GM23338 (cell line): ENCODE measurements around the gene KCNJ6. TPM values are rescaled to one million over a fixed set of nuclear protein-coding genes. Genes with fewer than 3 reads are reported as not detected.

ENCODE experiments used
- ATAC-seq: fragments of 200-7000 bp; cut with Tn5 transposase; 3 replicates; pipeline ENCODE4 v1.9.1; 2020
- DNase-seq: peaks from one replicate; pipeline ENCODE4 v3.0.0-alpha.2; 2015; ENCODE audit warnings: low spot score
- H2AFZ ChIP-seq: fragments of 200-600 bp; sonication (generic); 2 replicates; pipeline ENCODE4 v1.8.0; 2016; ENCODE audit warnings: antibody characterized with exemption, mild to moderate bottlenecking, moderate library complexity
- H3F3A ChIP-seq: fragments of 200-600 bp; sonication (generic); replicated peaks from 2 replicates; pipeline ENCODE4 v1.8.0; 2017; ENCODE audit warnings: antibody characterized with exemption, mixed run types, low read depth
- H3K27ac ChIP-seq: fragments of 200-600 bp; sonication (generic); 2 replicates; pipeline ENCODE4 v1.6.1; 2016; ENCODE audit warnings: low read depth
- H3K27me3 ChIP-seq: fragments of 200-600 bp; sonication (generic); 2 replicates; pipeline ENCODE4 v1.8.0; 2016; ENCODE audit warnings: mild to moderate bottlenecking, mixed run types, moderate library complexity; ENCODE audit not compliant: insufficient read depth
- H3K36me3 ChIP-seq: fragments of 200-600 bp; sonication (generic); 2 replicates; pipeline ENCODE4 v1.8.0; 2016; ENCODE audit warnings: mild to moderate bottlenecking; ENCODE audit not compliant: insufficient read depth
- H3K4me1 ChIP-seq: fragments of 200-600 bp; sonication (generic); 2 replicates; pipeline ENCODE4 v1.8.0; 2016; ENCODE audit warnings: mild to moderate bottlenecking, moderate library complexity; ENCODE audit not compliant: insufficient read depth
- H3K4me2 ChIP-seq: fragments of 200-600 bp; sonication (generic); 2 replicates; pipeline ENCODE4 v1.7.1; 2017; ENCODE audit warnings: mixed run types
- H3K4me3 ChIP-seq: fragments of 200-600 bp; sonication (generic); 2 replicates; pipeline ENCODE4 v1.6.1; 2016; ENCODE audit warnings: mixed run types
- H3K79me2 ChIP-seq: fragments of 200-600 bp; sonication (generic); replicated peaks from 2 replicates; pipeline ENCODE4 v1.8.0; 2017; ENCODE audit warnings: mild to moderate bottlenecking; ENCODE audit not compliant: insufficient read depth
- H3K9me2 ChIP-seq: fragments of 200-600 bp; sonication (generic); 2 replicates; pipeline ENCODE4 v1.8.0; 2017; ENCODE audit not compliant: insufficient read depth
- H4K20me1 ChIP-seq: fragments of 200-600 bp; sonication (generic); replicated peaks from 2 replicates; pipeline ENCODE4 v1.8.0; 2017; ENCODE audit warnings: mild to moderate bottlenecking; ENCODE audit not compliant: insufficient read depth
- H3K27ac Mint-ChIP-seq: 2 replicates; pipeline ENCODE4 v1.8.0; 2020; ENCODE audit warnings: inconsistent platforms, mild to moderate bottlenecking, moderate library complexity, mixed read lengths
- H3K27me3 Mint-ChIP-seq: 3 replicates; pipeline ENCODE4 v1.8.0; 2022; ENCODE audit warnings: low read depth, mild to moderate bottlenecking, moderate library complexity, mixed read lengths, inconsistent platforms; ENCODE audit not compliant: insufficient read depth, poor library complexity
- H3K36me3 Mint-ChIP-seq: 3 replicates; pipeline ENCODE4 v1.8.0; 2021; ENCODE audit warnings: low read depth, mild to moderate bottlenecking, inconsistent platforms, moderate library complexity, mixed read lengths
- H3K4me1 Mint-ChIP-seq: 3 replicates; pipeline ENCODE4 v1.8.0; 2020; ENCODE audit warnings: mild to moderate bottlenecking, inconsistent platforms, mixed read lengths
- H3K4me3 Mint-ChIP-seq: 3 replicates; pipeline ENCODE4 v1.8.0; 2021; ENCODE audit warnings: moderate library complexity, mild to moderate bottlenecking, inconsistent platforms, mixed read lengths
- H3K9me3 Mint-ChIP-seq: 3 replicates; pipeline ENCODE4 v1.8.0; 2020; ENCODE audit warnings: moderate library complexity, mild to moderate bottlenecking, inconsistent platforms, mixed read lengths
- CTCF ChIP-seq, 2 experiments: fragments of 200-600 bp in 1 of 2; sonication (generic) in 1 of 2; conservative IDR thresholded peaks; 2 replicates each; pipeline versions ENCODE4 v1.5.1 to v1.6.1; 2016 to 2017; ENCODE audit warnings: antibody characterized with exemption in 2 of 2, low read depth in 2 of 2, mild to moderate bottlenecking in 2 of 2, moderate library complexity in 1 of 2
- ETS1 ChIP-seq: IDR thresholded peaks from 2 replicates; pipeline ENCODE4 v1.6.1; 2016; ENCODE audit warnings: antibody characterized with exemption
- EZH2 ChIP-seq: fragments of 200-600 bp; sonication (generic); IDR thresholded peaks from one replicate; pipeline ENCODE4 v1.8.0; 2017; ENCODE audit warnings: antibody characterized with exemption, mild to moderate bottlenecking, low read depth; ENCODE audit not compliant: unreplicated experiment
- JUNB ChIP-seq: IDR thresholded peaks from one replicate; pipeline ENCODE4 v1.6.1; 2016; ENCODE audit warnings: antibody characterized with exemption; ENCODE audit not compliant: unreplicated experiment
- NANOG ChIP-seq: IDR thresholded peaks from 2 replicates; pipeline ENCODE4 v1.6.1; 2016; ENCODE audit warnings: antibody characterized with exemption, borderline replicate concordance
- STAT1 ChIP-seq: IDR thresholded peaks from one replicate; pipeline ENCODE4 v1.6.1; 2016; ENCODE audit warnings: antibody characterized with exemption; ENCODE audit not compliant: unreplicated experiment
- ZNF331 ChIP-seq: fragments of 250-450 bp; sonication (Bioruptor Pico); IDR thresholded peaks from 2 replicates; pipeline ENCODE4 v1.5.0; 2020; ENCODE audit warnings: low read depth, mild to moderate bottlenecking, moderate library complexity
- polyA plus RNA-seq: library from polyadenylated mRNA; unstranded; fragments of >200 nt; fragmentation: Nextera tagmentation; extraction: Ambion mirVana; gene quantifications from 2 replicates; pipeline ENCODE4 v1.2.1, GENCODE V29; 2016
- total RNA-seq: library from RNA; depleted of rRNA; stranded (reverse); fragments of >200 nt; shearing (Covaris generic); gene quantifications from 2 replicates; pipeline ENCODE4 v1.2.3, GENCODE V29; 2014
- TF ChIP-seq, protein P1 (sequence below): fragments of 250-450 bp; sonication (Bioruptor Pico); IDR thresholded peaks from 2 replicates; pipeline ENCODE4 v1.5.0; 2020; ENCODE audit warnings: mild to moderate bottlenecking, moderate library complexity
- TF ChIP-seq, protein P2 (sequence below): IDR thresholded peaks from one replicate; pipeline ENCODE4 v1.6.1; 2018; ENCODE audit warnings: antibody characterized with exemption; ENCODE audit not compliant: unreplicated experiment

KCNJ6 gene
- total and polyA plus RNA-seq, 2 experiments from 2014 or later: 0.48 to 0.52 TPM

GRCh38 chr21:37843191-37843590 is 73.1 kb downstream of the KCNJ6 start (continued):
- TF ChIP-seq, protein P1, sequence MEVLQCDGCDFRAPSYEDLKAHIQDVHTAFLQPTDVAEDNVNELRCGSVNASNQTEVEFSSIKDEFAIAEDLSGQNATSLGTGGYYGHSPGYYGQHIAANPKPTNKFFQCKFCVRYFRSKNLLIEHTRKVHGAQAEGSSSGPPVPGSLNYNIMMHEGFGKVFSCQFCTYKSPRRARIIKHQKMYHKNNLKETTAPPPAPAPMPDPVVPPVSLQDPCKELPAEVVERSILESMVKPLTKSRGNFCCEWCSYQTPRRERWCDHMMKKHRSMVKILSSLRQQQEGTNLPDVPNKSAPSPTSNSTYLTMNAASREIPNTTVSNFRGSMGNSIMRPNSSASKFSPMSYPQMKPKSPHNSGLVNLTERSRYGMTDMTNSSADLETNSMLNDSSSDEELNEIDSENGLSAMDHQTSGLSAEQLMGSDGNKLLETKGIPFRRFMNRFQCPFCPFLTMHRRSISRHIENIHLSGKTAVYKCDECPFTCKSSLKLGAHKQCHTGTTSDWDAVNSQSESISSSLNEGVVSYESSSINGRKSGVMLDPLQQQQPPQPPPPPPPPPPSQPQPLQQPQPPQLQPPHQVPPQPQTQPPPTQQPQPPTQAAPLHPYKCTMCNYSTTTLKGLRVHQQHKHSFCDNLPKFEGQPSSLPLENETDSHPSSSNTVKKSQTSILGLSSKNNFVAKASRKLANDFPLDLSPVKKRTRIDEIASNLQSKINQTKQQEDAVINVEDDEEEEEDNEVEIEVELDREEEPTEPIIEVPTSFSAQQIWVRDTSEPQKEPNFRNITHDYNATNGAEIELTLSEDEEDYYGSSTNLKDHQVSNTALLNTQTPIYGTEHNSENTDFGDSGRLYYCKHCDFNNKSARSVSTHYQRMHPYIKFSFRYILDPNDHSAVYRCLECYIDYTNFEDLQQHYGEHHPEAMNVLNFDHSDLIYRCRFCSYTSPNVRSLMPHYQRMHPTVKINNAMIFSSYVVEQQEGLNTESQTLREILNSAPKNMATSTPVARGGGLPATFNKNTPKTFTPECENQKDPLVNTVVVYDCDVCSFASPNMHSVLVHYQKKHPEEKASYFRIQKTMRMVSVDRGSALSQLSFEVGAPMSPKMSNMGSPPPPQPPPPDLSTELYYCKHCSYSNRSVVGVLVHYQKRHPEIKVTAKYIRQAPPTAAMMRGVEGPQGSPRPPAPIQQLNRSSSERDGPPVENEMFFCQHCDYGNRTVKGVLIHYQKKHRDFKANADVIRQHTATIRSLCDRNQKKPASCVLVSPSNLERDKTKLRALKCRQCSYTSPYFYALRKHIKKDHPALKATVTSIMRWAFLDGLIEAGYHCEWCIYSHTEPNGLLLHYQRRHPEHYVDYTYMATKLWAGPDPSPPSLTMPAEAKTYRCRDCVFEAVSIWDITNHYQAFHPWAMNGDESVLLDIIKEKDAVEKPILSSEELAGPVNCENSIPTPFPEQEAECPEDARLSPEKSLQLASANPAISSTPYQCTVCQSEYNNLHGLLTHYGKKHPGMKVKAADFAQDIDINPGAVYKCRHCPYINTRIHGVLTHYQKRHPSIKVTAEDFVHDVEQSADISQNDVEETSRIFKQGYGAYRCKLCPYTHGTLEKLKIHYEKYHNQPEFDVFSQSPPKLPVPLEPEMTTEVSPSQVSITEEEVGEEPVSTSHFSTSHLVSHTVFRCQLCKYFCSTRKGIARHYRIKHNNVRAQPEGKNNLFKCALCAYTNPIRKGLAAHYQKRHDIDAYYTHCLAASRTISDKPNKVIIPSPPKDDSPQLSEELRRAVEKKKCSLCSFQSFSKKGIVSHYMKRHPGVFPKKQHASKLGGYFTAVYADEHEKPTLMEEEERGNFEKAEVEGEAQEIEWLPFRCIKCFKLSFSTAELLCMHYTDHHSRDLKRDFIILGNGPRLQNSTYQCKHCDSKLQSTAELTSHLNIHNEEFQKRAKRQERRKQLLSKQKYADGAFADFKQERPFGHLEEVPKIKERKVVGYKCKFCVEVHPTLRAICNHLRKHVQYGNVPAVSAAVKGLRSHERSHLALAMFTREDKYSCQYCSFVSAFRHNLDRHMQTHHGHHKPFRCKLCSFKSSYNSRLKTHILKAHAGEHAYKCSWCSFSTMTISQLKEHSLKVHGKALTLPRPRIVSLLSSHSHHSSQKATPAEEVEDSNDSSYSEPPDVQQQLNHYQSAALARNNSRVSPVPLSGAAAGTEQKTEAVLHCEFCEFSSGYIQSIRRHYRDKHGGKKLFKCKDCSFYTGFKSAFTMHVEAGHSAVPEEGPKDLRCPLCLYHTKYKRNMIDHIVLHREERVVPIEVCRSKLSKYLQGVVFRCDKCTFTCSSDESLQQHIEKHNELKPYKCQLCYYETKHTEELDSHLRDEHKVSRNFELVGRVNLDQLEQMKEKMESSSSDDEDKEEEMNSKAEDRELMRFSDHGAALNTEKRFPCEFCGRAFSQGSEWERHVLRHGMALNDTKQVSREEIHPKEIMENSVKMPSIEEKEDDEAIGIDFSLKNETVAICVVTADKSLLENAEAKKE (CRISPR knock-in tag): no peak
- TF ChIP-seq EZH2 (no peak), STAT1 (no peak), NANOG (no peak), ETS1 (no peak)

DNA sequence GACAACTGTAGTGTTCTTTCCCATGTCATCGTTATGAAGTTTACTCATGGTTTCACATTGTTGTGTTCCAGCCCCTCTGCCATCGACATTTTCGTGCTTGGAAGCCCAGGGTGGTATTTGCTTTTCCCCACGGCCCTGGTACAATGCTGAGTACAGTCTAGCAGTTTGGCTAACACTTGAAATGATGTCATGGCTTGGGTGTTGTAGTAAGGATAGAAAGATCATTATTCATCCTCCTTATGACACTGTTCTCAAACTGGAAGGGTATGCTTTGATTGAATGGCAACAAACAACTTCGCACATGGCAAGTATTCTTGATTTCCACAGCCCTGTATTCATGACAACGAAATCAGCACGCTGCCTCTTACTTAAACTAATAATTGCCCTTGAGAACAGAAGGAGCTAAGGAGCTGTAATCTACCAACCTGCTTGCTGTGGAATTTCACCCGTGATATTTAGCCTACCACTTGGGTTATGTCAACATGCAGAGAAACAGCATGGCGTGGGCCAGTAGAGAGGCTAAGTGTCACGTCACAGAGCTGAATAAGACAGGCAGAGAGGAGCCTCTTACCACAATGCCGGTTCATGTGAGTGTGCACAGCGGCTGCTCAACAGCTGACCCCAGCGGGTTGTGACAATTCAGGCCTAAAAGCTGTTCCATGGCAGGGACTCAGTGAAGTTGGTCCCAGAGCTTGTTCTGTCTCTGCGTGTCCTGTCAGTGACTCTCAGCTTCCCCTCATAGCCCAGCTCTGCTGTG is 73.9 kb downstream of the KCNJ6 start:
- Histone ChIP-seq H3K36me3 (no peaks in the 10 kb centered on the region), H3K4me2 (no peak overlapping the region), H4K20me1 (no peaks in the 10 kb centered on the region), H3K4me3 (no peak overlapping the region), H3F3A (no peaks in the 10 kb centered on the region), H3K27ac (no peak overlapping the region), H2AFZ (no peak overlapping the region), H3K9me2 (peaks cover 18% of the 10 kb centered on the region; the same call in 1 of the 2 replicates), H3K4me1 (peaks cover 17% of the 10 kb centered on the region), H3K79me2 (no peaks in the 10 kb centered on the region), H3K27me3 (no peaks in the 10 kb centered on the region)
- H3K27ac Mint-ChIP-seq: no peak overlapping the region
- no peaks in the 10 kb centered on the region for H3K9me3 Mint-ChIP-seq
- peaks cover 2% of the 10 kb centered on the region for H3K27me3 Mint-ChIP-seq
- H3K36me3 Mint-ChIP-seq: no peaks in the 10 kb centered on the region
- H3K4me3 Mint-ChIP-seq: no peak overlapping the region
- no peak for ATAC-seq
- no peak for DNase-seq
- peaks cover 29% of the 10 kb centered on the region for H3K4me1 Mint-ChIP-seq
- TF ChIP-seq ZNF331 (CRISPR knock-in tag) (no peak), NANOG (no peak), JUNB (no peak), CTCF (conservative IDR thresholded peaks at IDR 0.05; ENCODE audit: low read depth in 2 of 2) (no peak)
- TF ChIP-seq, protein P2, sequence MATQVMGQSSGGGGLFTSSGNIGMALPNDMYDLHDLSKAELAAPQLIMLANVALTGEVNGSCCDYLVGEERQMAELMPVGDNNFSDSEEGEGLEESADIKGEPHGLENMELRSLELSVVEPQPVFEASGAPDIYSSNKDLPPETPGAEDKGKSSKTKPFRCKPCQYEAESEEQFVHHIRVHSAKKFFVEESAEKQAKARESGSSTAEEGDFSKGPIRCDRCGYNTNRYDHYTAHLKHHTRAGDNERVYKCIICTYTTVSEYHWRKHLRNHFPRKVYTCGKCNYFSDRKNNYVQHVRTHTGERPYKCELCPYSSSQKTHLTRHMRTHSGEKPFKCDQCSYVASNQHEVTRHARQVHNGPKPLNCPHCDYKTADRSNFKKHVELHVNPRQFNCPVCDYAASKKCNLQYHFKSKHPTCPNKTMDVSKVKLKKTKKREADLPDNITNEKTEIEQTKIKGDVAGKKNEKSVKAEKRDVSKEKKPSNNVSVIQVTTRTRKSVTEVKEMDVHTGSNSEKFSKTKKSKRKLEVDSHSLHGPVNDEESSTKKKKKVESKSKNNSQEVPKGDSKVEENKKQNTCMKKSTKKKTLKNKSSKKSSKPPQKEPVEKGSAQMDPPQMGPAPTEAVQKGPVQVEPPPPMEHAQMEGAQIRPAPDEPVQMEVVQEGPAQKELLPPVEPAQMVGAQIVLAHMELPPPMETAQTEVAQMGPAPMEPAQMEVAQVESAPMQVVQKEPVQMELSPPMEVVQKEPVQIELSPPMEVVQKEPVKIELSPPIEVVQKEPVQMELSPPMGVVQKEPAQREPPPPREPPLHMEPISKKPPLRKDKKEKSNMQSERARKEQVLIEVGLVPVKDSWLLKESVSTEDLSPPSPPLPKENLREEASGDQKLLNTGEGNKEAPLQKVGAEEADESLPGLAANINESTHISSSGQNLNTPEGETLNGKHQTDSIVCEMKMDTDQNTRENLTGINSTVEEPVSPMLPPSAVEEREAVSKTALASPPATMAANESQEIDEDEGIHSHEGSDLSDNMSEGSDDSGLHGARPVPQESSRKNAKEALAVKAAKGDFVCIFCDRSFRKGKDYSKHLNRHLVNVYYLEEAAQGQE: no peak
